Renal cortex interstitium (tissue), 11 donors: ENCODE results near the gene SH3BP2. TPM values are rescaled to one million over a fixed set of nuclear protein-coding genes. Genes with fewer than 3 reads are reported as not detected.

Source experiments
- DNase-seq, 11 donors: peaks; one replicate each; pipeline ENCODE4 v3.0.0-alpha.2; 2013; ENCODE audit warnings: low read depth in 9 of 11, low spot score in 4 of 11; ENCODE audit errors: extremely low read depth in 1 of 11
- polyA plus RNA-seq, 3 donors: library from polyadenylated mRNA; unstranded; fragments of 120-200 nt; gene quantifications; one replicate each; pipeline ENCODE4 v1.2.1, GENCODE V29; 2013; ENCODE audit not compliant: insufficient read length in 3 of 3

SH3BP2 gene
- polyA plus RNA-seq, 3 donors = 23.9 to 46.5 (median 35.8) TPM

GRCh38 chr4:2787230-2788100 is 5.4 kb upstream of the SH3BP2 start:
- DNase-seq = no peak

- DNase-seq = no peak
These were observed 4.8 kb upstream of the SH3BP2 start for GRCh38 chr4:2788101-2788500.

- no peak for DNase-seq
These were observed 4.3 kb upstream of the SH3BP2 start for GRCh38 chr4:2788532-2789103.

GRCh38 chr4:2789351-2789750 is 3.5 kb upstream of the SH3BP2 start:
- DNase-seq = no peak

GRCh38 chr4:2789793-2790582 is 2.9 kb upstream of the SH3BP2 start:
- no peak for DNase-seq

GRCh38 chr4:2790583-2791517 is 2.0 kb upstream of the SH3BP2 start:
- DNase-seq = no peak

- no peak for DNase-seq
These were observed 1.1 kb upstream of the SH3BP2 start for GRCh38 chr4:2791518-2792395.

- DNase-seq = no peak
These were observed 532 bp upstream of the SH3BP2 start for GRCh38 chr4:2792396-2792710.

- no peak for DNase-seq
These were observed 951 bp downstream of the SH3BP2 start for GRCh38 chr4:2793586-2794485.

GRCh38 chr4:2794486-2795299 is 1.8 kb downstream of the SH3BP2 start:
- DNase-seq = no peak

- no peak for DNase-seq
These were observed 2.5 kb downstream of the SH3BP2 start for GRCh38 chr4:2795300-2795892.

GRCh38 chr4:2795893-2796848 is 3.3 kb downstream of the SH3BP2 start:
- DNase-seq = no peak

GRCh38 chr4:2796849-2797544 is 4.1 kb downstream of the SH3BP2 start:
- no peak for DNase-seq

- DNase-seq = no peak
These were observed 4.8 kb downstream of the SH3BP2 start for GRCh38 chr4:2797545-2798305.
